Urothelium cell line (cell line): ENCODE results near the gene FSHB.
"Not testable (repeated sequence)": the region's sequence is repeated elsewhere in the genome, so short reads cannot be mapped to it uniquely, and the experiment has no call there.

Source experiments
- DNase-seq: peaks from one replicate; pipeline ENCODE4 v3.0.0; 2011; ENCODE audit warnings: low spot score, mixed read lengths
- FAIRE-seq: peaks from 2 replicates; lab custom pipeline; 2011; peaks lifted over from hg19 to GRCh38; lab: Jason Lieb, UNC

The FSHB gene

GRCh38 chr11:30261821-30262220 lies 31.0 kb downstream of the FSHB start:
- no peak for DNase-seq
- FAIRE-seq = no peak

GRCh38 chr11:30268638-30269037 lies 37.8 kb downstream of the FSHB start:
- DNase-seq = not testable (repeated sequence)

GRCh38 chr11:30270671-30271070 lies 39.9 kb downstream of the FSHB start:
- FAIRE-seq = no peak
- DNase-seq = no peak

More at GRCh38 chr11:30268638-30269037, 37.8 kb downstream of the FSHB start:
- not testable (repeated sequence) for FAIRE-seq

- FAIRE-seq (no peak), DNase-seq (no peak)
Observed at GRCh38 chr11:30277176-30277575, 46.4 kb downstream of the FSHB start.

DNA sequence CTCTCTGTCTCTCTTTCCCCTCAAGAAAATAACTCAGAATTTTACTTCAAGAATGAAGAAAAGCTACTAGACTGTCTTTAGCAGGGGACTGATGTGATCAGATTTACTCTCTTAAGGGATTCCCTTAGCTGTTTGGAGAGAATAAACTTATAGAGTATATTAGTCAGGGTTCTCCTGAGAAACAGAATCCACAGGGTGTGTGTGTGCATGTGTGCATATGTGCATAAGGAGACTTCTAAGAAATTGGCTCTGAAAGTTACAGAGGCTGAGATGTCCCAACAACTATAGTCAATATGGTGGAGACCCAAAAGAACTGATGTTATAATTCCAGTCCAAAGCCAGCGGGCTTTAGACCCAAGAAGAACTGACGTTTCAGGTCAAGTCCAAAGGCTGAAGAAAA lies 49.0 kb downstream of the FSHB start:
- DNase-seq = no peak
- FAIRE-seq = no peak

DNA sequence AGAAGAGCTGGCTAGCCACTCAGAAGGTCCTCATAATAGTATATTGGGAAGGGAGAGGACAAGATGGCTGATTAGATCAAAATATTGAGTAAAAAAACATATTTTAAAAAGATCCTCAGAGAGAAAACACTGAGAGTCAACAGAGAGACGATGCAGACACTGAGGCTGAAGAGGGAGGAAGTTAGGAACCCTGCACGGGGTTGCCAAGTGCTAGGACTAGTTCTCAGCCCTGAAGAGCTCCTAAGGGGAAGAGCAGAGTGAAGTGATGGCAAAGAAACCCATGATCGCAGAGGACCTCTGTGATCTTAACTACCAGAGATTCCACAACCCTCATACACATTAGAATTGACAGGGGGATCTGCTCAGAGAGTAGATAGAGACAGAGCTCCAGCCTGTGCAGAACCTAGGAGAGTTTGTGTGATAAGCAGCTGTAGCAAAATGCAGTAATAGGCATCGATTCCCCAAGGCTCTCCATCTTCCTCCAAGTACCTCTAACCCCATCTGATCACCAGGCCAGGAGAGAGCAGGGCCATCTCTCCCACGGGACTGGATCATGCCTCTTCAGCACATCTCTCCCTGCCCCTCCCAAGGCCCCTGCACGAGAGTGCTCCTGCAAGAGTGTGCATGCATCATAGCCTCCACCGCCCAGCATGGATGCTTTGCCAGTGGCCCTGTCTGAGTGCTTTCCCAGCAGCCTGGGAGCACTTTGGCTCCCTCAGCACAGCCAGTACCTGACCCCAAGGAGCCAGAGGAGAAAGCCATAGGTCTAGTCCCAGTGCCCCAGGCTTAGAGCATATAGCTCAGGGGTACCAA lies 50.9 kb downstream of the FSHB start:
- DNase-seq = no peak
- no peak for FAIRE-seq

GRCh38 chr11:30282289-30282631 lies 51.4 kb downstream of the FSHB start:
- FAIRE-seq (no peak), DNase-seq (no peak)
